NCI-H2196 (cell line): ENCODE results near the gene RFESD.
"Not testable (repeated sequence)": the region's sequence is repeated elsewhere in the genome, so short reads cannot be mapped to it uniquely, and the experiment has no call there.

ENCODE experiments used
- DNase-seq: peaks from one replicate; lab custom pipeline; 2025; ENCODE audit not compliant: unreplicated experiment; lab: John Stamatoyannopoulos, UW

The RFESD gene

GRCh38 chr5:95627971-95628810, 18.4 kb upstream of the RFESD start:
- no peak for DNase-seq

GRCh38 chr5:95628933-95629332, 17.6 kb upstream of the RFESD start:
- DNase-seq, result no peak

GRCh38 chr5:95630394-95630917, 16.1 kb upstream of the RFESD start:
- DNase-seq, result no peak

- no peak for DNase-seq
Observed at GRCh38 chr5:95631255-95631958, 15.2 kb upstream of the RFESD start.

- DNase-seq, result no peak
Observed at GRCh38 chr5:95631991-95632675, 14.4 kb upstream of the RFESD start.

- not testable (repeated sequence) for DNase-seq
Observed at GRCh38 chr5:95632942-95633341, 13.6 kb upstream of the RFESD start.

- no peak for DNase-seq
Observed at GRCh38 chr5:95633671-95634070, 12.9 kb upstream of the RFESD start.

GRCh38 chr5:95634081-95634480, 12.5 kb upstream of the RFESD start:
- no peak for DNase-seq

GRCh38 chr5:95638632-95639031, 7.9 kb upstream of the RFESD start:
- no peak for DNase-seq

GRCh38 chr5:95641741-95642220, 4.8 kb upstream of the RFESD start:
- DNase-seq, result no peak

GRCh38 chr5:95643152-95643551, 3.4 kb upstream of the RFESD start:
- DNase-seq, result no peak

GRCh38 chr5:95644351-95645042, 2.1 kb upstream of the RFESD start:
- peak; percentile 26 for DNase-seq

GRCh38 chr5:95646226-95646568, 380 bp upstream of the RFESD start:
- not testable (repeated sequence) for DNase-seq

- DNase-seq, result no peak
Observed at GRCh38 chr5:95647886-95648860, 1.6 kb downstream of the RFESD start.

- no peak for DNase-seq
Observed at GRCh38 chr5:95649274-95649673, 2.7 kb downstream of the RFESD start.

- no peak for DNase-seq
Observed at GRCh38 chr5:95649842-95650620, 3.5 kb downstream of the RFESD start.

- DNase-seq, result no peak
Observed at GRCh38 chr5:95652849-95653248, 6.3 kb downstream of the RFESD start.

GRCh38 chr5:95654196-95654595, 7.6 kb downstream of the RFESD start:
- no peak for DNase-seq

GRCh38 chr5:95655575-95655974, 9.0 kb downstream of the RFESD start:
- DNase-seq, result no peak
